SU-DHL-6 (cell line): ENCODE data around the gene TOM1L2.

ENCODE experiments used
- CTCF ChIP-seq: fragments of 200-600 bp; sonication (generic); IDR thresholded peaks from one replicate; pipeline ENCODE4 v1.5.1; 2017; ENCODE audit warnings: antibody characterized with exemption, mild to moderate bottlenecking, low read length, moderate library complexity; ENCODE audit not compliant: insufficient read depth, poor library complexity, severe bottlenecking
- EZH2phosphoT487 ChIP-seq: fragments of 200-600 bp; sonication (generic), shearing (Covaris generic); conservative IDR thresholded peaks from 2 replicates; pipeline ENCODE4 v1.6.1; 2018; ENCODE audit warnings: mild to moderate bottlenecking, antibody characterized with exemption, low read length, moderate library complexity, mixed read lengths

GRCh38 chr17:17873450-17873991 lies 98.7 kb downstream of the TOM1L2 start:
- no peak for TF ChIP-seq CTCF
- no peak for TF ChIP-seq EZH2phosphoT487
